ENCODE measurements around the gene DPPA4. TPM values are rescaled to one million over a fixed set of nuclear protein-coding genes. Genes with fewer than 3 reads are reported as not detected.
A peak's percentile ranks its signal among the peaks of the same experiment; 100 is the strongest.

DPPA4 gene
- total RNA-seq, 2 experiments from 2014 or later = 0.54 to 1.1 TPM

DNA sequence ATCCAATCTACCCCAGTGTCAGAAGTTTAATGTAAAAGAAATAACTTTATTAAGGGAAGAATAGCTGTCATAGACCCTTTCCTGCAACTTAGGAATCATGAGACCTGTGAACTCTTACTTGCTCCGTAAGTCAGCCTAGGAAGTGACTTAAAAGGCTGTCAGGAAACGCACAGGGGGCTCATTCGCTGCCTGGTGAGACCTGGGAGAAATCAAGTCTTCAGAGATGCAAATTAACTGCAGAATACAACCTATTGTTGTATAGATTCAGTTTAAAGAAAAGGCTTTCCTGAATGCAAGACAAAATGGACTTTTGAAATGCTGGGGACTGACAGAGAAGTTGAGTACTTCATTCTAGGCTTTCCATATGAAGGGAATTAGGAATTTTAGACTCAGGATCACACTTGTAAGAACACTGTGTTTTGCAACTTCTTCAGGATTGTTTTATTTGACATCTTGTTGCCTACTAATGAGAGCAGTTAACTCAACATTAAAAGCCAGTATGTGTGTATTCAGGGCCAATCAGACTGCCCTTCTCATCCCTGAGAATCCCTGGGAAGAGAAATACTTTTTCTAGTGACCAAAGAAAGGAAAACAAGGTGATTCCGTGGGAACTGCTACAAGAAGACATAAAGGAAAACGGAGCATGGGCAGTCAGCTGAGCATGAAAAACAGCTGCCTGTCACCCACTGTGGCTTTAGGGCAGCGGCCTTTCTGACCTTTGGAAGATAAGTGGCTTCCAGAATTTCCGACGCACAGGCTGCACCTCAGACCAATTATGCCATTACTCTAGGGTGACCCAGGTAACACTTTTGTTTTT, 18.5 kb upstream of the DPPA4 start:
- Mint-ChIP-seq H3K27ac (no peak overlapping the region), H3K36me3 (no peaks in the 10 kb centered on the region), H3K4me1 (no peaks in the 10 kb centered on the region), H3K9me3 (no peaks in the 10 kb centered on the region), H3K4me3 (no peak overlapping the region), H3K27me3 (no peaks in the 10 kb centered on the region)
- DNase-seq = no peak

DNA sequence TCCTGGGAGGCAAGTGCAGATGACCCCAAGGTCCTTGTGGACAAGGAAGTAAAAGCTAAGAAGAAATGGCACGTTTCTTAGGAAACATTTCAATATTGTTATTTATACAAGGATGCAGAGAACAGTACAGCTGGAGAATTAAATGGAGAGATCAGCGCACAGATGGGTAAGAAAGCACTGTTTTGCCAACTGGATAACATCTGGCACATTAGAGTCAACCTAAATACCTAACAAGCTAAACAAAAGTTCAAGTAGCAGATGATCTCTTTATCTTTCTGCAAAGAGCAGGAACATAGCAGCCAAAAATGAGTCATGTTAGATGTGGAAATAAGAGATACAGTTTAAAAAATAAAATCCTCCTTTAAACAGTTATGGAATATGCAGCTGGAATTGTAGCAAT, 15.7 kb upstream of the DPPA4 start:
- H3K4me1 Mint-ChIP-seq = no peaks in the 10 kb centered on the region
- no peaks in the 10 kb centered on the region for H3K27me3 Mint-ChIP-seq
- no peak for DNase-seq
- no peaks in the 10 kb centered on the region for H3K36me3 Mint-ChIP-seq
- no peak overlapping the region for H3K4me3 Mint-ChIP-seq
- no peak overlapping the region for H3K27ac Mint-ChIP-seq
- H3K9me3 Mint-ChIP-seq = no peaks in the 10 kb centered on the region

DNA sequence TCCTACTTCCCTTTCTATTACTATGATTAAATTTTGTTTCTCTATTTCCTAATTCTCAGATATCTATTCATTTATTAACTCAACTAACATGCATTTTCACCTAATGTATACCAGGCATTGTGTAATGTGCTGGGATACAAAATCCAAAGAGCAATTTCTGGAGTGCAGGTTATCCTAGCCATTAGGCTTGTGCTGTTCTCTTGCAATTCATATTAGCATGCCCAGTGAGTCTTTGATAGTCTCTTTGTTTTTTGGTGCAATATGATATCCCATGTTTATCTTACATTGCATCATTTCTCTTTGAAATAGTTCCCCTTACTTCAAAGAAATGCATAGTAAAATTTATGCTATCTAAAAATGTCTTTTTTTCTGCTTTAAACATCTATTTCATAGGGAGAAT, 13.9 kb upstream of the DPPA4 start:
- Mint-ChIP-seq H3K9me3 (no peaks in the 10 kb centered on the region), H3K27me3 (no peaks in the 10 kb centered on the region), H3K27ac (no peak overlapping the region), H3K4me1 (no peaks in the 10 kb centered on the region), H3K4me3 (no peak overlapping the region), H3K36me3 (no peaks in the 10 kb centered on the region)
- DNase-seq = no peak

DNA sequence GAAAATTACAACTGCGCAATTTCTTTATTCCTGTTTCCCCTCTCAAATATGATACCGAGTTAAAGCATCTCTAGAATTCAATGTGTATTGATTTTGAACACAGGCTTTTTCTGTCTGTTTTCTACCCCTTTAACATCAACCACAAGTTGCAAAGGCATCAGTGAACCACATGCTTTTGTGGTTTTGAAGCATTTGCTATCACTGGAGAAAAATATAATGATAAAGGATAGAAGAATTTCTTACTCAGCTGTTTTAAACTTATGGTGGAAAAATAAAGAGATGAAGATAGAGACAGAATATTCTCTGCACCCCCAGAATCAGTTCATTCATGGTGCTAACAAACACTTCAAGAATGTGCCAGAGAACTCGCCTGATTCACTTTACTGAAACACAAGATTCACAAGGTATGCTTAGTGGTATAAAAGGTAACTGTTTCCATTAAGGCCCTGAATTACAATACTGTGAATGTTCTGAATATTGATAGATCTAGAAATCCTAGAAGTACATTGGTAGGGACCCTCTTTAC, 9.5 kb upstream of the DPPA4 start:
- Mint-ChIP-seq H3K4me1 (no peaks in the 10 kb centered on the region), H3K27me3 (peaks cover 5% of the 10 kb centered on the region), H3K27ac (no peak overlapping the region), H3K4me3 (no peak overlapping the region), H3K9me3 (no peaks in the 10 kb centered on the region), H3K36me3 (no peaks in the 10 kb centered on the region)
- DNase-seq = no peak

DNA sequence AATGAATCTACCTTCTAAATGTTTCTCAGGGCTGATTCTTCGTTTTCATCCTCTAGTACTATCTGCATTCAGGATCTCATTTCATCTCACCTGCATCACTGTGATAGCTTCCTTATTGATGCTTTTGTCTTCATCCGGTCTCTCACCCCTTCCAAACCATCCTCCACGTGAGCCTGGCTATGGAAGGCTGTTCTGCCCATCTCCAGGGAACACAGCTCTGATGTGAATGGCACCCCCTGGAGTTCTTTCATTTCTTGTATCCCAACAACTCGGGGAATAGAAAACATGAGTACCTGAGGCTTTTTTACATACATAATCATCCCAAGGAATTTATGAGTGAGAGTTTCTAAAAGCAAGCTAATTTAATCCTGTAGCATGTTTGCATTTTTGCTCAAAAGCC, 8.8 kb upstream of the DPPA4 start:
- DNase-seq = no peak
- no peaks in the 10 kb centered on the region for H3K36me3 Mint-ChIP-seq
- no peaks in the 10 kb centered on the region for H3K9me3 Mint-ChIP-seq
- H3K4me3 Mint-ChIP-seq = no peak overlapping the region
- H3K4me1 Mint-ChIP-seq = no peaks in the 10 kb centered on the region
- H3K27ac Mint-ChIP-seq = no peak overlapping the region
- H3K27me3 Mint-ChIP-seq = peaks cover 5% of the 10 kb centered on the region

DNA sequence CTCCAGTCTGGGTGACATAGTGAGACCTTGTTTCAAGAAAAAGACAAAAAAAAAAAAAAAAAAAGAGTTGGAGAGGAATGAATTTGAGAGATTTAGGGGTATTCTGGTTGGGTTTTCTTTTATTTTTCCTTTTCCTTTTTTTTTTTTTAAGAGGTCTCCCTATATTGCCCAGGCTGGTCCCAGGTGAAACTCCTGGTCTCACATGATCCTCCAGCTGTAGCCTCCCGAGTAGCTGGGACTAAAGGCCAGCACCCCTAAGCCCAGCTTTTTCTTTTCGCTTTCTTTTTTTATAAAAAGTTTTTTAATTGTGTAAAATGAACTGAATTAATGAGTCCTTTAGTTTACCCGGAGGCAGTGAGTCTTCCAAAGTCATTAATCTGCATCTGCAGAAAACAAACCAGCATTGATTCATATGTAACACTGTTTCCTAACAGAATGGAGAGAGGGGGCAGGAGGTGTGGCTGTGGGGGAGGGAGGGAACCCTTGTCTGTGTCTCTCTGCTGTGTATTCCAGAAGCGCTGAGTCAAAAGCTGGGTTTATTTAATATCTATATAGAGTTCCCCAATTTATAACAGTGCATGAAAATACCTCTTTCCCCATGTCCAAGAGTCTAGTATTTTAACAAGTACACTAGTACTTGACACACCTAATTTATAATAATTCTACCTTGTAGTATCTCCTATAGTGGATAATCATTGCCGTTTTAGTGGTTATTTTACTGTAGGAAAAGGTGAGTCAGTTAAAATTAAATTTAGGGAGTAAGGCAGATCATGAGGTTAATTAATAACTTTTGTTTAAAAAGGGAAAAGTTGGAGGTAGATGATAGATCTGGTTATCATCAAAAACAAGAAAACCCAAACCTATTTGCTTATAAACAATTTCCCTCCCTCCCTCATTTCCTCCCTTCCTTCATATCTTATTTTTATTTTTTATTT, 2.6 kb upstream of the DPPA4 start:
- Mint-ChIP-seq H3K27me3 (peaks cover 44% of the 10 kb centered on the region), H3K4me3 (no peak overlapping the region), H3K36me3 (peaks cover 2% of the 10 kb centered on the region), H3K4me1 (peaks cover 10% of the 10 kb centered on the region), H3K9me3 (peaks cover 5% of the 10 kb centered on the region), H3K27ac (no peak overlapping the region)
- DNase-seq = no peak

DNA sequence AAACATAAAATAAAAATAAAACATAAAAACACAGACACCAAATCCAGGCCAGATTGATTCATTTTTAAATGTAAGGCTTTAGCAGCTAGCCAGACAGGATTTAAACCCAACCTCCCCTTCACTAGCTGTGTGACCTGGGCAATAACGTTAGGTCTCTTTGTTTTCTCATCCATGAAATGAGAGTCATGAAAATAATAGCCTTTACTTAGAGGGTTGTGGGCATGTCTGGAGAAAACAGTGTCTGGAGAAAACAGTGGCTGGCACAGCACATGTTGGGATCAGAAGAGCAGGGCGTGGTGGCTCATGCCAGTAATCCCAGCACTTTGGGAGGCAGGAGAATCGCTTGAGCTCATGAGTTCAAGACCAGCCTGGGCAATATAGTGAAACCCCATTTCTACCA, 1.9 kb upstream of the DPPA4 start:
- Mint-ChIP-seq H3K27me3 (peaks cover 44% of the 10 kb centered on the region), H3K4me3 (no peak overlapping the region), H3K4me1 (peaks cover 10% of the 10 kb centered on the region), H3K27ac (no peak overlapping the region), H3K36me3 (peaks cover 2% of the 10 kb centered on the region), H3K9me3 (peaks cover 5% of the 10 kb centered on the region)
- DNase-seq = no peak

DNA sequence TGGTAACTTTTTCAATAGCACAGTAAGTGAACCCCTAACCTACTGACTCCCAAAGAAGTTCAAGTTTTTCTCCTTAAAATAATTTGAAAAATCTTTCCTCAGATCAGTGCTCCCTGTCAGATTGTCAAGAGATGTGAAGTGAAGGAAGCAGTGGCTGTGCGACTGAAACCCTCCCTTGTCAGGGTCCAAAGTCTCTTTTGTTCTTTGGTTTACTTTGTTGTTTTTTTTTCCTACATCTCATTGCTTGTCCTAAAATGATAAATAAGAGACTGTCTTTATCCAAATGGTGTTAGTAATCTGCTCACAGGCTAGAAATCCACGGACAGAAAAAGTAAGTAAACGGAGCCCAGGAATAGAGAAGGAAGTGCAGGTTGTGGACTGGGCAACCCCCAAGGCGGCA, 976 bp upstream of the DPPA4 start:
- Mint-ChIP-seq H3K4me3 (no peak overlapping the region), H3K9me3 (peaks cover 5% of the 10 kb centered on the region), H3K36me3 (peaks cover 2% of the 10 kb centered on the region), H3K27ac (no peak overlapping the region), H3K4me1 (peaks cover 10% of the 10 kb centered on the region), H3K27me3 (peaks cover 44% of the 10 kb centered on the region)
- DNase-seq = no peak

DNA sequence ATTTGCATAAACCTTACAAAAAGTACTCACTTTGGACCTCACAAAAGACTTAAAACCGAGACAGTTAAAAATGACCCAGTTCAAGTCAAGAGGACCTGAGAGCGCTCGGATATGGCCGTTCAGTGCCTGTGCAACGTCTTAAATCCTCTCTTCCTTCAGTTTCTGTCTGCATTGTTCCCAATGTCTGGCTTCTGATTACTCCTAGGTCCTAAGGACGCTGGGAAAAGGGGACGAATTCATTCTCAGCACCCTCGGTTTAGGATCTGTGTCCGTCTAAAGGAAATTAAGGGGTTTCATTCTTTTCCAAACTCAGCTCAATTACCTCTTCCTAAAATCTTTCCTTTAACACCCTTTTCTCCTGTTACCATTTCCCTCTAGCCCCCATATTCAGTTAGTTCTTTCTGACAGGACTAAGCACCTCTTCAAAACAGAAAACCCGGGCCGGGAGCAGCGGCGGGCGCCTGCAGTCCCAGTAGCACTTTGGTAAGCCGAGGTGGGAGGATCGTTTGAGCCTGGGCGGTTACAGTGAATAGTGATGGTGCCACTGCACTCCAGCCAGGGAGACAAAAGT, 970 bp downstream of the DPPA4 start:
- Mint-ChIP-seq H3K9me3 (peaks cover 5% of the 10 kb centered on the region), H3K27ac (no peak overlapping the region), H3K4me3 (peak overlapping the region; percentile 76), H3K36me3 (peaks cover 2% of the 10 kb centered on the region), H3K27me3 (peaks cover 44% of the 10 kb centered on the region), H3K4me1 (peaks cover 10% of the 10 kb centered on the region)
- peak; percentile 19 for DNase-seq

DNA sequence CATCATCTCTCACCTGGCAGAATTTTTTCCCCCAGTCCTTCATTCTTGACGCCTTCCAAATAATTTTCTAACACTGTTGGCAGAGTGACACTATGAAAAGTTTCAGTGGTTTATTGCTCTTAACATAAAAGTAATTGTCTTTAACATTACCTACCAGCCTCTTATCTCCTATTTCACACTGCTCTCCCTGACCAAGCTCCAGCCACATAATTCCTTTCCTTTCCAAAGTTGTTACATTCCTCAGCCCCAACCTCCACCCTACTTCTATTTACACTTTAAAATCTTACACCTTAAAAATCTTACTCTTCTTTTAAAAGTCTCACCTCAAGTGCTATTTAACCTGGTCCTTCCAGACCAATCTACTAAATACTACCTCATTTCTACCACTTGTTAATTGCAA, 2.8 kb downstream of the DPPA4 start:
- Mint-ChIP-seq H3K9me3 (peaks cover 5% of the 10 kb centered on the region), H3K27me3 (peaks cover 44% of the 10 kb centered on the region), H3K4me3 (no peak overlapping the region), H3K4me1 (peaks cover 10% of the 10 kb centered on the region), H3K27ac (no peak overlapping the region), H3K36me3 (peaks cover 2% of the 10 kb centered on the region)
- no peak for DNase-seq

DNA sequence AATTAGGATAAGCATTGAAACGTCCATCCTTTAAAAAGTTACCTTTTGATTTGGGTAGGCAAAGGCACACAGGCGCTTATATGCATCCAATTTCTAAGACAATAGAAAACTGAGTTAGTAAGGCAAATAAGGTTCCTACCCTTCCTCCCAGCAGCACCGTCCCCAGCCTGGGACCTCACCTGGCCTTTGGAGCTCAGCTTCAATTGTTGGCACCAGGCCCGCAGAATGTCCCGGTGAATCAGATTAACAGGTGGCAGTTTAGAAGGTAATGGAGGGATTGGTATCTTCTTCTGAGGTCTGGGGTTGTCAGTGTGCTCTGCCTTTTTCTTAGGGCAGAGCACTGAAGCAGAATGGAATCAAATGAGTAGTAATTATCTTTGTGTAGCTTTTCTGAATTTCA, 5.7 kb downstream of the DPPA4 start:
- no peak for DNase-seq
- Mint-ChIP-seq H3K4me1 (peaks cover 3% of the 10 kb centered on the region), H3K9me3 (no peaks in the 10 kb centered on the region), H3K4me3 (no peak overlapping the region), H3K27me3 (peaks cover 22% of the 10 kb centered on the region), H3K36me3 (no peaks in the 10 kb centered on the region), H3K27ac (no peak overlapping the region)

DNA sequence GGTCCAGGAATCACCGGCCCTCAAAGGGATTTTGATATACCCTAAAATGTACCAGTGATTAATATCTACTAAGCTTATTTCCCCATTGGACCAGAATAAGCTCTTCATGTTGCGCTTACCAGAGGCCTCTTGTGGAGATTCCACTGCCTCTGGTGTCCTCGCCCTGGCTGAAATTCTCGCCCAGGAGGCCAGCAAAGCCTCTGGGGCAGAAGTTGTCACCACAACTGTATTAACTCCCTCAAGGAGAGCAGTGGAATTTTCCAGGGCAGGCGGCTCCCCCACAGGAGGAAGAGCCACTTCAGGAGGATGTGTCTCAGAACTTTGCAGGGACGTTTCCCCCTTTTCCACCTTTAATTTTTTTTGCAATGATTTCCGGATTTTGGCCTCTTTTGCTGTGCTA, 6.9 kb downstream of the DPPA4 start:
- Mint-ChIP-seq H3K9me3 (no peaks in the 10 kb centered on the region), H3K27ac (no peak overlapping the region), H3K27me3 (peaks cover 9% of the 10 kb centered on the region), H3K4me1 (no peaks in the 10 kb centered on the region), H3K36me3 (no peaks in the 10 kb centered on the region), H3K4me3 (no peak overlapping the region)
- no peak for DNase-seq

DNA sequence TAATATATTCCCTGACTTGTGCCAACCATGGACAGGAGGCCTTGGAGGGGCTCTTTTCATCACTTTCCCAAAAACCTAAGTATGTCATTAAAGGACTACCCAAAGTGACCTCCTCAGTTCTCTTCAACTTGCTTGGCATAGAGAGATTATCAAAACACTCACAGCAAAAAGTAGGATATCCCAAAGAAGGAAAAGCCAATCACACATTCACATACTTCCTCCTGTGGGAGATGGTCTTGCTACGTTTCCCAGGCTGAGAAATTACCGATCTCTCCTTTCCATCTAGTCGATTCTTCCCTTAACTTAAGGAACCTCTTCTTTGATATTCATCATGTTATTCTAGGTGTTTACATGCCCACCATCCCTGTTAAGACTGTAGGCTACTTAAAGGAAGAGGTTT, 9.1 kb downstream of the DPPA4 start:
- DNase-seq = no peak
- Mint-ChIP-seq H3K9me3 (no peaks in the 10 kb centered on the region), H3K4me3 (no peak overlapping the region), H3K36me3 (no peaks in the 10 kb centered on the region), H3K27ac (no peak overlapping the region), H3K27me3 (no peaks in the 10 kb centered on the region), H3K4me1 (no peaks in the 10 kb centered on the region)

DNA sequence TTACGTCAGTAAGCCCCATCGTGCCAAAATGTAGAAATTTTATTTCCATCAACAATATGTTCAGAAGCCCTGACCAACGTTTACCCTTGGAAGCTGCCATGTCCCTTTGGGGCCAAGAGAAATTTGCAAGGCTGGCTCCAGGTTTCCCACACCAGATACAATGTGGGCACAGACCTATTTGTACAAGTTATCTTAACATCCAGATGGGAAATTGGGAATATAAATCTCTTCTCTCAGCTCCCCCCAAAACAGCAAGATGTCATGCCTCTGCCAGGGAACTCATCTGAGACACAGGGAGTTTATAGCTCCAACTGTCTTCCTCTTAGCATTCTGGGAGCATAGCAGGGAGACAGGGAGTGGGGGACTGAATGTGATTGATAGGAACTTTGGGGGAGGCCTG, 11.7 kb downstream of the DPPA4 start:
- no peak for DNase-seq
- no peaks in the 10 kb centered on the region for H3K9me3 Mint-ChIP-seq
- H3K27me3 Mint-ChIP-seq = no peaks in the 10 kb centered on the region
- no peak overlapping the region for H3K27ac Mint-ChIP-seq
- no peaks in the 10 kb centered on the region for H3K4me1 Mint-ChIP-seq
- no peak overlapping the region for H3K4me3 Mint-ChIP-seq
- H3K36me3 Mint-ChIP-seq = no peaks in the 10 kb centered on the region

DNA sequence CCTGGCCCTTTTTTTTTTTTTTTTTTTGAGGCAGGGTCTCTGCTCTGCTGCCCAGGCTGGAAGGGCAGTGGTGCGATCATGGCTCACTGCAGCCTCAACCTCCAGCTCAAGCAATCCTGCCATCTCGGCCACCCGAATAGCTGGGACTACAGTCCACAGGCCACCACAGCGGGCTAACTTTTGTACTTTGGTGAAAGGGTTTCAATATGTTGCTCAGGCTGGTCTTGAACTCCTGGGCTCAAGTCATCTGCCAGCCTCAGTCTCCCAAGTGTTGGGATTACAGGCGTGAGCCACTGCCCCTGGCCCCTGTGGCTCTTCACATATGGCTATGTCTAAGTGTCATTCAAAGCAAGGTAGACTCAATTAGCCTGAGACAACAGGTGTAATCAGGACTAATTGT, 12.2 kb downstream of the DPPA4 start:
- no peaks in the 10 kb centered on the region for H3K4me1 Mint-ChIP-seq
- H3K9me3 Mint-ChIP-seq = no peaks in the 10 kb centered on the region
- no peaks in the 10 kb centered on the region for H3K27me3 Mint-ChIP-seq
- no peak for DNase-seq
- no peak overlapping the region for H3K27ac Mint-ChIP-seq
- H3K4me3 Mint-ChIP-seq = no peak overlapping the region
- no peaks in the 10 kb centered on the region for H3K36me3 Mint-ChIP-seq

All from activated naive CD8-positive, alpha-beta T cell treated with anti-CD3 and anti-CD28 coated beads for 36 hours (primary cell).